Measurements from ENCODE around the gene FAHD1. TPM values are rescaled to one million over a fixed set of nuclear protein-coding genes. Genes with fewer than 3 reads are reported as not detected.

FAHD1 gene
- total RNA-seq, 4 donors from 2014 or later = 47.4 to 84.7 (median 49.1) TPM

- H3K4me1 ChIP-seq = peaks cover 27% of the 10 kb centered on the region
- no peaks in the 10 kb centered on the region for H3K27me3 ChIP-seq
- H3K4me3 ChIP-seq = no peak overlapping the region
- TF ChIP-seq CTCF (IDR thresholded peaks at IDR 0.05) = no peak
- no peak for TF ChIP-seq POLR2A (IDR thresholded peaks at IDR 0.05)
- TF ChIP-seq POLR2AphosphoS5 (IDR thresholded peaks at IDR 0.05) = no peak
- TF ChIP-seq EP300 (IDR thresholded peaks at IDR 0.05) = no peak
- no peaks in the 10 kb centered on the region for H3K9me3 ChIP-seq
- WGBS = 93% methylated on average over 8 of the region's 44 CpGs
- H3K36me3 ChIP-seq = peaks cover 57% of the 10 kb centered on the region
- H3K27ac ChIP-seq = no peak overlapping the region
- peak in 1 of 2 donors; percentile 60 for DNase-seq (ENCODE audit: low spot score in 2 of 2)
Measured at GRCh38 chr16:1790611-1791255, 36.3 kb upstream of the FAHD1 start.

GRCh38 chr16:1791256-1791942, 35.6 kb upstream of the FAHD1 start:
- 100% methylated on average over 4 of the region's 53 CpGs for WGBS
- no peaks in the 10 kb centered on the region for H3K9me3 ChIP-seq
- DNase-seq (ENCODE audit: low spot score in 2 of 2) = peak in 1 of 2 donors; percentile 63
- no peak overlapping the region for H3K27ac ChIP-seq
- no peaks in the 10 kb centered on the region for H3K27me3 ChIP-seq
- H3K36me3 ChIP-seq = peaks cover 53% of the 10 kb centered on the region
- TF ChIP-seq CTCF (IDR thresholded peaks at IDR 0.05) (no peak), POLR2AphosphoS5 (IDR thresholded peaks at IDR 0.05) (no peak)
- H3K4me3 ChIP-seq = no peak overlapping the region
- H3K4me1 ChIP-seq = peaks cover 23% of the 10 kb centered on the region

- Histone ChIP-seq H3K27ac (no peak overlapping the region), H3K27me3 (no peaks in the 10 kb centered on the region), H3K4me3 (no peak overlapping the region), H3K4me1 (peaks cover 23% of the 10 kb centered on the region), H3K36me3 (peaks cover 46% of the 10 kb centered on the region), H3K9me3 (no peaks in the 10 kb centered on the region)
- WGBS = 100% methylated on average over 4 of the region's 59 CpGs
- peak; percentile 57 to 76 for DNase-seq (ENCODE audit: low spot score in 2 of 2)
- no peak for TF ChIP-seq POLR2A (IDR thresholded peaks at IDR 0.05)
- TF ChIP-seq CTCF (IDR thresholded peaks at IDR 0.05) = no peak
- TF ChIP-seq POLR2AphosphoS5 (IDR thresholded peaks at IDR 0.05) = no peak
- TF ChIP-seq EP300 (IDR thresholded peaks at IDR 0.05) = no peak
Measured at GRCh38 chr16:1791943-1792812, 34.8 kb upstream of the FAHD1 start.

- no peak for TF ChIP-seq EP300 (IDR thresholded peaks at IDR 0.05)
- no peak for TF ChIP-seq CTCF (IDR thresholded peaks at IDR 0.05)
- no peak for TF ChIP-seq POLR2A (IDR thresholded peaks at IDR 0.05)
- no peak for TF ChIP-seq POLR2AphosphoS5 (IDR thresholded peaks at IDR 0.05)
- H3K27ac ChIP-seq = no peak overlapping the region
- peaks cover 18% of the 10 kb centered on the region for H3K4me1 ChIP-seq
- no peaks in the 10 kb centered on the region for H3K27me3 ChIP-seq
- no peak overlapping the region for H3K4me3 ChIP-seq
- 82% methylated on average over 5 of the region's 33 CpGs for WGBS
- DNase-seq (ENCODE audit: low spot score in 2 of 2) = peak in 1 of 2 donors; percentile 63
- peaks cover 38% of the 10 kb centered on the region for H3K36me3 ChIP-seq
- peaks cover 3% of the 10 kb centered on the region for H3K9me3 ChIP-seq
Measured at GRCh38 chr16:1792836-1793577, 34.0 kb upstream of the FAHD1 start.
